Medulla oblongata (tissue), 1 donor: ENCODE results near the gene RFPL2.
"Not testable (repeated sequence)": the region's sequence is repeated elsewhere in the genome, so short reads cannot be mapped to it uniquely, and the experiment has no call there.

Experiments
- DNase-seq: peaks from one replicate; pipeline ENCODE4 v3.0.0-alpha.2; 2015; ENCODE audit errors: extremely low spot score

RFPL2 gene

DNA sequence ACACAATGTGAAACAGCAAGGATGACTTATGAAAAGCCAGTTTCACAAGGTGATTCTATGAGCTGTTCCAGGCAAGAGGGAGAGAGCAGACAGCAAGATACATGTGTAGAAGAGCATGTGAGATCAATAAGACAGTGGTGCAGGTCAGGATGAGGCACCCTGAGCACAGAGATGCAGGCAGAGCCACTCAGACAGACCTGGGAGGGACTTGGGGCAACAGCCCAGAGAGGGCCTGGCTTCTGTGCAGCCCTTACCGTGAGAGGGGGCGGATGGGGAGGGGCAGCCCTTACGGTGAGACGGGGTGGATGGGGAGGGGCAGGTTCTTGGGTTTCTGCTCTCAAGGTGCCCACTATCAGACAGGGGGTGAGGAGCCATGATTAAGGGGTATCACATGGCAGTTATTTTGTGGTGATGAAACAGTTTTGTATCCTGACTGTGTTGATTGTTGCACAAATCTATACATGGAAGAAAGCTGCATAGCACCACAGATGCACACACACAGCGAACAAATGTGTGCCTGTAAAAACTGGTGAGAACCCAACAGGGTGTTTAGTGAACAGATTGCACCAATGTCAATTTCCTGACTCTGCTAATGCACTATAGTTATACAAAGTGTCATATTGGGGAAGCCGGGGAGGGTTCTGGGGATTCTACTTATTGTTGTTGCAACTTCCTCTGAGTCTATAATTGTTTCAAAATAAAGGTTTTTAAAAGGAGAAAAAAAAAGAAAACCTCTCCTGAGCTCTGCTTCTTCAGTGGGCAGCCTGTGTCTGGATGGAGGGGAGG lies 40.6 kb downstream of the RFPL2 start:
- DNase-seq = no peak

GRCh38 chr22:32160411-32160810 lies 44.5 kb downstream of the RFPL2 start:
- DNase-seq = not testable (repeated sequence)

- no peak for DNase-seq
These were observed 46.0 kb downstream of the RFPL2 start, which contains the start of gene C22orf42 for GRCh38 chr22:32158712-32159533. Gene C22orf42 (minus strand): TSS chr22:32159303. CDS start chr22:32159215, 88 bp downstream.

DNA sequence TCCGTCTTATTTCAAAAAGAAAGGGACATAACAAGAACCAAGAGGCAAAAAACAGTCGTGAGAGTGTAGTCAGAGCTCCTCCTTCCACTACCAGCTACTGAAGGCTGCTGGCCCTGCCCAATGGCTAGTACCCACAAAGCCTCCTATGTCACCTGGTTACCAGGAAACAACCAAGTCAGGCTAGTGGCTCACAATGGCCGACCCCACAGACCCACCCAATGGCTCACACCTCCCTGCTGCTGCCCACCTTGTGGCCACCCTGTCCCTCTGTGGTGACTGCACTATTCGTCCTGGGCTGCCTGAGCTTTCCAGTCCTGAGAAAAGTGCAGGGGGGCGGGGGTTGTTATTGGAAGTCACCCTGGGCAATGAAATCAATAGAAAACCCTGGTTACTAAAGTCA lies 47.2 kb downstream of the RFPL2 start:
- not testable (repeated sequence) for DNase-seq

DNA sequence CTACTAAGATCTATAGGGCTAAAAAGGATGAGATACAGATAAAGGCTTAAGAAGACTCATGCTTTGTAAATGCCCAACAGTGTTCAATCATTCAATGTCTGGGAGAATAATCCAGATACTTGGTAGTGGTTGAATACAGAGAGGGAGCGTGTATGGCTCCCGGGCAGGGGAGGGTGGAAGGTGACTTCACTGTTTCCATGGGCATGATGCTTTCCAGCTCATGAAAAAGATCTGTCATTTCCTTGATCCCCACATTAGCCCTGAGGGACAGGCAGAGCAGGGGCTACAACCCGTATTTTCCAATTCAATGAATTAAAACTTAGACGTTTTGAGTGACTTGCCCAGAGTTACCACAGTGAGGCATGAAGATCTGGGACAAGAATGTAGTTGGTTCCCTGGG lies 50.1 kb downstream of the RFPL2 start:
- not testable (repeated sequence) for DNase-seq

DNA sequence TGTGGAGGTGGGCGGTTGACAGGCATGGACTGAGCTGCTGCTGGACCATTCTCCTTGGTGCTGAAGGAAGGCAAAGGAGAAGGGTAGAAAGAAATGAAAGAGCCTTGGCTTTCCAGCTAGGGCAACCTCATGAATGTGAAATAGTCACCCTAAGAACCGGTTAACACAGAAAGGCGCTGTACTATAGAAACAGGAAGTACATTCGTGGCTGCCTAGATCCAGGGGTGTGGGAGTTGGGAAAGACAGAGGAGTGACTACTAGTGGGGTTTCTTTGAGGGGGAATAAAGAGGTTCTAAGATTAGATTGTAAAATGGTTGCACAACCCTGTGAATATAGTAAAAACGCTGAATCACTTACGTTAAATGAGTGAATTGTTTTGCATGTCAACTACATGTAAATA lies 53.2 kb downstream of the RFPL2 start:
- DNase-seq = not testable (repeated sequence)

DNA sequence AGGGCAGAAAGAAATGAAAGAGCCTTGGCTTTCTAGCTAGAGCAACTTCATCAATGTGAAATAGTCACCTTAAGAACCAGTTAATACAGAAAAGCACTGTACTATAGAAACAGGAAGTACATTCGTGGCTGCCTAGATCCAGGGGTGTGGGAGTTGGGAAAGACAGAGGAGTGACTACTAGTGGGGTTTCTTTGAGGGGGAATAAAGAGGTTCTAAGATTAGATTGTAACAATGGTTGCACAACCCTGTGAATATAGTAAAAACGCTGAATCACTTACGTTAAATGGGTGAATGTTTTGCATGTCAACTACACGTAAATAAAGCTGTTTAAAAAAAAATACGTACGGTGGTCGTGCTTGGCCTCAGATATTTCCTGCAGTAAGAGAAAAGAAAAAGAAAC lies 54.2 kb downstream of the RFPL2 start:
- not testable (repeated sequence) for DNase-seq

DNA sequence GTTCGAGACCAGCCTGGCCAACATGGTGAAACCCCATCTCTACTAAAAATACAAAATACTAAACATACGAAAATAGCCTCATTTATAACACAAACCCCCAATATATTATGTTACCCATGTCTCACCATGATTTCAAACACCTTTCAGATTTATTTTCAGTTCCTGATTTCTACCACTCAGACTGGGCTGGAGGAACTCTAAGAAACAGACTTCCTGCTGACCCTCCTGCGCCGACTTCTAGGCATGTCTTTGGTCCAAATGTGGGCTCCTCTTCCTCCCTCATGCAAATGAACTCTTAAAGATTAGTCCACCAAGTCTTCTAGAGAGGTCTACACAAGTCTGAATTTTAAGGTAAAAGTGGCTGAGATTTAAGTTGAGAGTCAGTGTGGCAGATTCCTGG lies 56.5 kb downstream of the RFPL2 start:
- not testable (repeated sequence) for DNase-seq

GRCh38 chr22:32147128-32147527 lies 57.7 kb downstream of the RFPL2 start:
- DNase-seq = not testable (repeated sequence)

DNA sequence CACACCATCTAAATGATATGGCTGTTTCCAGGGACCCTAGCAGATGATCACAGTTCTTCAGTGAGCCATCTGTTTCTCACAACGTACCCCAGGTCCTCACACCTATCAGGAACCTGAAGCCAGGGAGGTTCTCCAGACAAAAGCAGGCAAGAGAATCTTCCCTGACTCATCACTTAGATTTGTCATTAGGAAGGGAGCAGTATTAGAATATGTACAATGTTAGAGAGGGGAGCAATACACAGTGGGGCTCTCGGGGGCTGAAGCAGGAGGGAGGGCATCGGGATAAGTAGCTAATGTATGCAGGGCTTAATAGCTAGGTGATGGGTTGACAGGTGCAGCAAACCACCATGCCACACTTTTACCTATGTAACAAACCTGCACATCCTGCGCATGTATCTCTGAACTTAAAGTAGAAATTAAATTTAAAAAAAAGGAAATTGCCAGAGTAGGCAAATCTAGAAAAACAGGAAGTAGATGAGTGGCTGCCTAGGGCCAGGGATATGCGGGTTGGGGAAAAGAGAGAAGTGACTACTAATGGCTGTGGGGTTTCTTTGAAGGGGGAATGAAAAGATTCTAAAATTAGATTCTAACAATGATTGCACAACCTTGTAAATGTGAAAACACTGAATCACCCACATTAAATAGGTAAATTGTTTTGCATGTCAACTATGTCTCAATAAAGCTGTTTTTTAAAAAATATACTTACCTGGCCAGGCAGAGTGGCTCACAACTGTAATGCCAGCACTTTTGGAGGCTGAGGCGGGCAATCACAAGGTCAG lies 60.2 kb downstream of the RFPL2 start:
- peak; percentile 61 for DNase-seq

DNA sequence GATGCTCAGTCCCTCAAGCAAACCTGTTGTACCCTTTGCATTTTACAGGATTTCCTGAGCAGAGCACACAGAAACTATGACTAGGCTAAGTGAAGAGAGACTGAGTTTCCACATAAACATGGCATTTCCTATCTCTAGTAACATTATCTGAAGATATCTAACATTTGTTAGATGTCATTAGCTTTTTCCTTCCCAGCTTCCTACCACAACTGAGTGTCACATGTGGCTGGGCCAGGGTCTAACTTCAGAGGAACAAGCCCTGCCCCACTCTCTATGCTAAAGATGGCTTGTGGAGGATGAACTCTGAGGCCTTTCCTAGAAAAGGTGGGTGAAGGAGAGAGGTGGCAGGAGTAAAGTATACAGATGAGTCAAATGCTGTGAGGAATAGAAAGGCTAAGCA lies 62.3 kb downstream of the RFPL2 start:
- no peak for DNase-seq

DNA sequence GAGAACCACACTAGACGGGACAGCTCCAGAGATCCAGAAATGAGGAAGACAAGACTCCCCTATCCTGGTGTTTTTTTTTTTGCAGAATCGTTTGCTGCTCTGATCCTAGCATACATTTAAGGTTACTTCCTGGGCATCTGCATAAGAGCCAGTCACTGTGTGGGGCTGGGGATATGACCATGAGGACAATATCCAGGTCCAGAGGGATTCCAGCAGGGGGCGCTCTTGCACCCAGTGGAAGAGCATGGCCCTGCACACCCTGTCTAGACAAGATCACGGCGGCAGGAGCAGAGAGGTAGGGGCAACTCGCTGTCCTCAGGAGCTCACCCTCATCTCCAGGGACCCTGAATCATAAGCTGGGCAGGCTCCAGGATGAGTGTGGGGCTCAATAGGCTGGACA lies 64.2 kb downstream of the RFPL2 start:
- not testable (repeated sequence) for DNase-seq
